Progenitor cell of endocrine pancreas (in vitro differentiated cells): Measurements from ENCODE around the gene MC1R. TPM values are rescaled to one million over a fixed set of nuclear protein-coding genes. Genes with fewer than 3 reads are reported as not detected.

Experiments used
- DNase-seq: peaks from one replicate; pipeline ENCODE4 v3.0.0; 2021; ENCODE audit warnings: low spot score; ENCODE audit not compliant: unreplicated experiment
- H3K27ac Mint-ChIP-seq: 2 replicates; pipeline ENCODE4 v1.8.0; 2021; ENCODE audit warnings: mild to moderate bottlenecking, moderate library complexity, mixed read lengths
- H3K27me3 Mint-ChIP-seq: 2 replicates; pipeline ENCODE4 v1.8.0; 2021; ENCODE audit warnings: mixed read lengths
- H3K36me3 Mint-ChIP-seq: 2 replicates; pipeline ENCODE4 v1.8.0; 2022; ENCODE audit warnings: mixed read lengths; ENCODE audit not compliant: insufficient read depth
- H3K4me1 Mint-ChIP-seq: 2 replicates; pipeline ENCODE4 v1.8.0; 2021; ENCODE audit warnings: low read depth, mixed read lengths
- H3K4me3 Mint-ChIP-seq: 2 replicates; pipeline ENCODE4 v1.8.0; 2021; ENCODE audit warnings: low read depth, mild to moderate bottlenecking, moderate library complexity, mixed read lengths
- H3K9me3 Mint-ChIP-seq: 2 replicates; pipeline ENCODE4 v1.8.0; 2021; ENCODE audit warnings: low read depth, mixed read lengths
- total RNA-seq: library from RNA; stranded (reverse); gene quantifications from 2 replicates; pipeline ENCODE4 v1.2.1, GENCODE V29; 2021
- TF ChIP-seq, protein P1 (sequence below): fragments of 200-600 bp; sonication (generic); IDR thresholded peaks from one replicate; pipeline ENCODE4 v1.5.0; 2021; ENCODE audit warnings: antibody characterized with exemption, mild to moderate bottlenecking; ENCODE audit not compliant: unreplicated experiment

The MC1R gene
- total RNA-seq, 1 donor from 2014 or later, result 4.6 TPM

DNA sequence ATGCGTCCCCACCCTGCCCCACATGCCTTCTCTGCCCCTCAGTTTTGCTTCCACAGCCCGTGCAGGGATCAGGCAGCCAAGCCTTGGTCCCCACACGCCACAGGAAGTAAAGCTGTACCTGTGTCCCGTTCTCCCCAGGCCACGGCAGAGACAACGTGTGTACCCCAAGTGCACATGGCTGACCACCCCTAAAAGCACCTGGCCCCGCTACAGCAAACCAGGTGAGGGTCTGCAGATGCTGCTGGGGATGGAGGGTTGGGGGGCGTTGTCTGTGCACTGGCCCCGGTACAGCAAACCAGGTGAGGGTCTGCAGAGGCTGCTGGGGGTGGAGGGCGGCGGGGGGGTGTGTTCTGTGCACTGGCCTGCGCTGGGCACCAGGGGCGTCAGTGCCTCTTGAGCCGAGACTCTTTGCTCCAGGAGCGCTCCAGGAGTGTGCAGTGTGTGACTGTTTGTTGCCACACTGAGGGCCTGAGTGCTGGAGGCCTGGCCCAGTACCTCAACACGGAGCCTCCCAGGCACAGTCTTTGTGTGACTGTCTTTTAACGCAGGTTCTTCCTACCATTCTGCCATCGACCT, 26.5 kb upstream of the MC1R start:
- H3K27me3 Mint-ChIP-seq, result no peaks in the 10 kb centered on the region
- no peaks in the 10 kb centered on the region for H3K9me3 Mint-ChIP-seq
- no peak overlapping the region for H3K4me3 Mint-ChIP-seq
- H3K4me1 Mint-ChIP-seq, result no peaks in the 10 kb centered on the region
- TF ChIP-seq, protein P1, sequence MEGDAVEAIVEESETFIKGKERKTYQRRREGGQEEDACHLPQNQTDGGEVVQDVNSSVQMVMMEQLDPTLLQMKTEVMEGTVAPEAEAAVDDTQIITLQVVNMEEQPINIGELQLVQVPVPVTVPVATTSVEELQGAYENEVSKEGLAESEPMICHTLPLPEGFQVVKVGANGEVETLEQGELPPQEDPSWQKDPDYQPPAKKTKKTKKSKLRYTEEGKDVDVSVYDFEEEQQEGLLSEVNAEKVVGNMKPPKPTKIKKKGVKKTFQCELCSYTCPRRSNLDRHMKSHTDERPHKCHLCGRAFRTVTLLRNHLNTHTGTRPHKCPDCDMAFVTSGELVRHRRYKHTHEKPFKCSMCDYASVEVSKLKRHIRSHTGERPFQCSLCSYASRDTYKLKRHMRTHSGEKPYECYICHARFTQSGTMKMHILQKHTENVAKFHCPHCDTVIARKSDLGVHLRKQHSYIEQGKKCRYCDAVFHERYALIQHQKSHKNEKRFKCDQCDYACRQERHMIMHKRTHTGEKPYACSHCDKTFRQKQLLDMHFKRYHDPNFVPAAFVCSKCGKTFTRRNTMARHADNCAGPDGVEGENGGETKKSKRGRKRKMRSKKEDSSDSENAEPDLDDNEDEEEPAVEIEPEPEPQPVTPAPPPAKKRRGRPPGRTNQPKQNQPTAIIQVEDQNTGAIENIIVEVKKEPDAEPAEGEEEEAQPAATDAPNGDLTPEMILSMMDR, result no peak
- no peak overlapping the region for H3K27ac Mint-ChIP-seq
- H3K36me3 Mint-ChIP-seq, result peaks cover 17% of the 10 kb centered on the region
- DNase-seq, result no peak

DNA sequence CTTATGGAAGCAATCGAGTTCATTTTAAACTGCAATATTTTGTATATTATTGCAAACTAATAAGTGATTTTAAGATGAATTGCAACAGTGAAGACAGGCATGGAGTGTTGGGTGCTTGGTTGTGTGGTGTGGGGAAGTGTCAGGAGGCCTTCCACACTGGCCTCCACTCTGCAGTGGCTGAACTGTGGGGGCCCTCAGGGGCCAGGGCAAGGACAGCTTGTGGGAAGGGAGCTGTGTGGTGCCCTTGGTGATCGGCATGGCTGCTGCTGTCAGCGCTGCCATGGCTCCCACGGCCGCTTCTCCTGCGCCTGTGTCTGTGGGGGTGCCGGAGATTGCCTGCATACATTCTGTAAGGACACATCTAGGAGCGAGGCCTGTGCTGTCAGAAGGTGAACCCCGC, 26.0 kb upstream of the MC1R start:
- Mint-ChIP-seq H3K27me3 (no peaks in the 10 kb centered on the region), H3K4me1 (no peaks in the 10 kb centered on the region), H3K9me3 (no peaks in the 10 kb centered on the region), H3K36me3 (peaks cover 13% of the 10 kb centered on the region), H3K27ac (no peak overlapping the region), H3K4me3 (no peak overlapping the region)
- TF ChIP-seq, protein P1, result no peak
- no peak for DNase-seq

DNA sequence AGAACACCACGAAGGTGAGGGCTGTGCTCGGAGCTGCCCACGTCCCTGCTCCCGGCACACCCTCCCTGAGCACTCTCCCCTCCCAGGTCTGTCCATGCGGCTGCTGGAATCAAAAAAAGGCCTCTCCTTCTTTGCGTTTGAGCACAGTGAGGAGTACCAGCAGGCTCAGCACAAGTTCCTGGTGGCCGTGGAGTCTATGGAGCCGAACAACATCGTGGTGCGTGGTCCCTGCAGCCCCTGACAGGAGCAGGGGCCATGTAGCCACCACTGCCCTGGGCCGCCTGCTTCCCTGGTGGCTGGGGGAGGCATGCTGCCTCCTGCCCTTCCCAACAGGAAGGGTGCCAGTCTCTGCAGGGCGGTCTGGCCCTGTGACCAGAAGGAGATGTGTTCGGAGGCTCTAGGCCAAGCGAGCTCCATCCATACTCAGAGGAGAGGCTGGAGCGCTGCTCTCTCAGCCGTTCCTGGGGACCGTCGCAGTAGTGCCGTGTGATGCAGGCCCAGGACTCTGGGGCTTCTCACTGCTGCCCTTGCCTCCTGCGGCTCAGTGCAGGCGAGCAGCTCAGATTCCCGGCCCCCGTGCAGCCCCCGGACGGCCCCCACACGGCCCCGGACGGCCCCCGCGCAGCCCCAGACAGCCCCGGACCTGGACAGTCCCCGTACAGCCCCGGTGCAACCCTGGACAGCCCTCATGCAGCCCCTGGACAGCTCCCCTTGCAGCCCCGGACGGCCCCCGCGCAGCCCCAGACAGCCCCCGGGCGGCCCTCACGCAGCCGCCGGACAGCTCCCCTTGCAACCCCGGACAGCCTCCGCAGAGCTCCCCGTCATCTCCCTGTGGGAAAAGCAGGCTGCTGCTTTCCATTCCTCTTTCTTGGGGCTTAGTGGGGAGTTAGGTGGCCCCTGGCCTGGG, 24.8 kb upstream of the MC1R start:
- TF ChIP-seq, protein P1, result no peak
- no peak overlapping the region for H3K4me3 Mint-ChIP-seq
- DNase-seq, result no peak
- H3K4me1 Mint-ChIP-seq, result no peaks in the 10 kb centered on the region
- H3K27me3 Mint-ChIP-seq, result no peaks in the 10 kb centered on the region
- H3K27ac Mint-ChIP-seq, result no peak overlapping the region
- peaks cover 12% of the 10 kb centered on the region for H3K36me3 Mint-ChIP-seq
- no peaks in the 10 kb centered on the region for H3K9me3 Mint-ChIP-seq

DNA sequence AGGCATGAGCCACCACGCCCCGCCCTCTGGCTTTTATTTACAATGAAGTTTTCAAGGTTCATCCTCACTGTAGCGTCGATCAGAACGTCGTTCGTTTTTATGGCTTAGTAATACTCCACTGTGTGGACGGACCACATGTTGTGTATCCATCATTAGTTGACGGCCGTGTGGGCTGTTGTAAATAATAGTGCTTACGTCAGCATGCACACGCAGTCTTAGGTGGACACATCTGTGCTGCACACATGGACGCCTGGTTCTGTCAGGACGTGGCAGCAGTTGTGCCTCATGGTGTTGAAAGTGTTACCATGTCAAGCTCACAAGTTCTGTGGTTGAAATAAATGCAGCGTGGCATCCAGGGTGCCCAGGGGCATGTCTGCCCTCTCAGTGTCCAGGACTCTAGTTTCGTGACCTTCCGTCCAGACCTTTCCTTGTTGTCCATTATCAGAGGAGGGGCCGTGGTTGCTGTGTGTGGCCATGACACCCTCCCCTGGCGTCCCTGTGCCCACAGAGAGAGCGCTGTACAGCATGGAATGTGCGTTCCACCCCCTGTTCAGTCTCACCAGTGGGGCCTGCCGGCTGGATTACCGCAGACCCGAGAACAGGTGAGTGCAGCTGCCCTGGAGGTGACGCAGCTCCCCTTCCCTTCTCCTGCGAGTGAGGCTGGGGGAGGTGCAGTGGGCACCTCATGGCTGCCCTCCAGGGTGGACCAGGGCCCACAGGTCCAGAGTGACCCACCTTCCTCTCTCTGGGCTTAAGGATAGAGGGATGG, 23.0 kb upstream of the MC1R start:
- no peak for DNase-seq
- H3K36me3 Mint-ChIP-seq, result peaks cover 18% of the 10 kb centered on the region
- no peak overlapping the region for H3K27ac Mint-ChIP-seq
- no peak overlapping the region for H3K4me3 Mint-ChIP-seq
- H3K4me1 Mint-ChIP-seq, result no peaks in the 10 kb centered on the region
- TF ChIP-seq, protein P1, result no peak
- H3K9me3 Mint-ChIP-seq, result no peaks in the 10 kb centered on the region
- H3K27me3 Mint-ChIP-seq, result no peaks in the 10 kb centered on the region

DNA sequence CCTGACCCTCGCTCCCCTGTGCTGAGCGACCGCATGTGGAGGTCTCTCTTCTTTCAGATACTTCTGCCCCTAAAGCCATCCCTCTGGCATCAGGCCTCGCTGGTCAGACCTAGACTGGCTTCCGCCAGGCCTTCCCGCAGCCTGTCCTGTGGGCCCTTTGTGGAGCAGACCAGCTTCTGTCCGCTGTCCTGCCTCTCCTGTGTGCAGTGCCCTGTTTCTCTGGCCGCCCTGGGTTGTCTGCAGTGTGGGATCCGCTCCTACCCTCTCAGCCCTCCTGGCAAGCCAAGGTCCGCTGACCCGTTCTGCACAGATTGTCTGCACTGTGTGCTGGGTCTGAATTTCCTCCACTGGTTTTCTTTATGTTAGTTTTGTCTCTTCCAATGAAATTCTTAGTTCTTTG, 21.5 kb upstream of the MC1R start:
- TF ChIP-seq, protein P1, result no peak
- H3K36me3 Mint-ChIP-seq, result peaks cover 16% of the 10 kb centered on the region
- DNase-seq, result no peak
- no peaks in the 10 kb centered on the region for H3K4me1 Mint-ChIP-seq
- H3K27me3 Mint-ChIP-seq, result no peaks in the 10 kb centered on the region
- H3K9me3 Mint-ChIP-seq, result no peaks in the 10 kb centered on the region
- H3K4me3 Mint-ChIP-seq, result no peak overlapping the region
- no peak overlapping the region for H3K27ac Mint-ChIP-seq
